PC-9 (cell line): ENCODE data around the gene PSMD13.

Source experiments
- EZH2 ChIP-seq: fragments of 200-600 bp; sonication (generic); IDR thresholded peaks from 2 replicates; pipeline ENCODE4 v1.8.0; 2017; ENCODE audit warnings: antibody characterized with exemption, low read depth
- TF ChIP-seq, protein P1 (sequence below): fragments of 200-600 bp; sonication (generic); conservative IDR thresholded peaks from 2 replicates; pipeline ENCODE4 v1.6.1; 2017; ENCODE audit warnings: mixed run types, antibody characterized with exemption, mild to moderate bottlenecking, moderate library complexity

DNA sequence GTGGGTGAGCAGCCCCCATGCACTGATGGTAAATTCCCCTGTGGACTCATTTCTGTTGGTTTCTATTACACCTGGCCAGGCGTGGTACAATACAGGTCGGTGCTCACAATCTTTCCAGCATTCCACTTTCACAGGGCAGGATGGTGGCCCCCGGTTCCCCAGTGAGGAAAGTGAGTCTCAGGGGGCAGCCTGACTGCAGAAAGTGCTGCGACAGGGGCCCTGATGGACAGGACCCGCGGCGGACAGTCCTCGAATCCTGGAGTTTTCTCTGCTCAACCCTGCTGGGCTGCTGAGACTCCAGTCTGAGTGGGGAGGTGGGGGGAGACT lies 49.1 kb downstream of the PSMD13 start:
- TF ChIP-seq, protein P1, sequence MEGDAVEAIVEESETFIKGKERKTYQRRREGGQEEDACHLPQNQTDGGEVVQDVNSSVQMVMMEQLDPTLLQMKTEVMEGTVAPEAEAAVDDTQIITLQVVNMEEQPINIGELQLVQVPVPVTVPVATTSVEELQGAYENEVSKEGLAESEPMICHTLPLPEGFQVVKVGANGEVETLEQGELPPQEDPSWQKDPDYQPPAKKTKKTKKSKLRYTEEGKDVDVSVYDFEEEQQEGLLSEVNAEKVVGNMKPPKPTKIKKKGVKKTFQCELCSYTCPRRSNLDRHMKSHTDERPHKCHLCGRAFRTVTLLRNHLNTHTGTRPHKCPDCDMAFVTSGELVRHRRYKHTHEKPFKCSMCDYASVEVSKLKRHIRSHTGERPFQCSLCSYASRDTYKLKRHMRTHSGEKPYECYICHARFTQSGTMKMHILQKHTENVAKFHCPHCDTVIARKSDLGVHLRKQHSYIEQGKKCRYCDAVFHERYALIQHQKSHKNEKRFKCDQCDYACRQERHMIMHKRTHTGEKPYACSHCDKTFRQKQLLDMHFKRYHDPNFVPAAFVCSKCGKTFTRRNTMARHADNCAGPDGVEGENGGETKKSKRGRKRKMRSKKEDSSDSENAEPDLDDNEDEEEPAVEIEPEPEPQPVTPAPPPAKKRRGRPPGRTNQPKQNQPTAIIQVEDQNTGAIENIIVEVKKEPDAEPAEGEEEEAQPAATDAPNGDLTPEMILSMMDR, result no peak
- TF ChIP-seq EZH2, result no peak
